HG03571 (cell line): ENCODE data around the gene LFNG.

ENCODE experiments used
- ATAC-seq: cut with Tn5 transposase; IDR thresholded peaks from one replicate; pipeline ENCODE4 v1.9.1; 2021; ENCODE audit not compliant: unreplicated experiment

The LFNG gene, protein sequence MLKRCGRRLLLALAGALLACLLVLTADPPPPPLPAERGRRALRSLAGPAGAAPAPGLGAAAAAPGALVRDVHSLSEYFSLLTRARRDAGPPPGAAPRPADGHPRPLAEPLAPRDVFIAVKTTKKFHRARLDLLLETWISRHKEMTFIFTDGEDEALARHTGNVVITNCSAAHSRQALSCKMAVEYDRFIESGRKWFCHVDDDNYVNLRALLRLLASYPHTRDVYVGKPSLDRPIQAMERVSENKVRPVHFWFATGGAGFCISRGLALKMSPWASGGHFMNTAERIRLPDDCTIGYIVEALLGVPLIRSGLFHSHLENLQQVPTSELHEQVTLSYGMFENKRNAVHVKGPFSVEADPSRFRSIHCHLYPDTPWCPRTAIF

DNA sequence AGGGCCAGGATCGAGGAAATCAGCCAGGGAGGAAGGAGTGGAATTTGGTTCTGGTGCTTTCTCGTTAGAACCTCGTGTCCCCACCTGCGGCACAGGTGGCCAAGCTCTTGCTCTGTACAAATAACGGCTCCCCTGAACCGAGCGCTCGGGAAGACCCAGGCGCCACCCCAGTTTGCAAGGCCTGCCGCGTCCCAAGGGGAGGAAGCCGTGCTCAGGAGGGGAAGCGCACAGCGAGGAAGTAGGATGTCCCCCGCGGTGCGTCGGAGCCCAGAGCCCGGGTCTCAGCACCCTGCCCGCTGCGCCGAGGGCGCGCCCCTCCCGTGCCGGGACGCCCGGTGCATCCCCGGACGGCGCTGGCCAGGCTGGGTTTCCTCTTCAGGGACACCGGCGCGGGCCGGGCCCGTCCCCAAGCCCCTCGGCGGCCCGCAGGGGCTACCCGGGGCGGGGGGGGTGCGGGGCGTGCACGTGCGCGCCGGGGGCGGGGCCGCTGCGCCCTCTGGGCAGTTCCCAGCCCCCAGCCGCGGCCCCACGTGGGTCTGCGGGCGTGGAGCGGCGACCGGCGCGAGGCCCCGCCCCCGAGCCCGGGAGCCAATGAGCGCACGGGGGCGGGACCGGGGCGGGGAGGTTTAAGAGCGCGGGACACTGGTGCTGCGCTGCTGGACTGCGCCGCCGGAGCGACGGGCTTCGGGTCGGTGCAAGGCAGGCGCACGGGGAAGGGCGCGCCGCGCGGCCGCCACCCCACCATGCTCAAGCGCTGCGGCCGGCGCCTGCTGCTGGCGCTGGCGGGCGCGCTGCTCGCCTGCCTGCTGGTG is at the start of gene LFNG:
Gene LFNG, plus strand, starts transcription at position 656 of the 812 bp plus-strand sequence. Its CDS starts 88 bp downstream, at position 744.
- ATAC-seq: peak; percentile 81

DNA sequence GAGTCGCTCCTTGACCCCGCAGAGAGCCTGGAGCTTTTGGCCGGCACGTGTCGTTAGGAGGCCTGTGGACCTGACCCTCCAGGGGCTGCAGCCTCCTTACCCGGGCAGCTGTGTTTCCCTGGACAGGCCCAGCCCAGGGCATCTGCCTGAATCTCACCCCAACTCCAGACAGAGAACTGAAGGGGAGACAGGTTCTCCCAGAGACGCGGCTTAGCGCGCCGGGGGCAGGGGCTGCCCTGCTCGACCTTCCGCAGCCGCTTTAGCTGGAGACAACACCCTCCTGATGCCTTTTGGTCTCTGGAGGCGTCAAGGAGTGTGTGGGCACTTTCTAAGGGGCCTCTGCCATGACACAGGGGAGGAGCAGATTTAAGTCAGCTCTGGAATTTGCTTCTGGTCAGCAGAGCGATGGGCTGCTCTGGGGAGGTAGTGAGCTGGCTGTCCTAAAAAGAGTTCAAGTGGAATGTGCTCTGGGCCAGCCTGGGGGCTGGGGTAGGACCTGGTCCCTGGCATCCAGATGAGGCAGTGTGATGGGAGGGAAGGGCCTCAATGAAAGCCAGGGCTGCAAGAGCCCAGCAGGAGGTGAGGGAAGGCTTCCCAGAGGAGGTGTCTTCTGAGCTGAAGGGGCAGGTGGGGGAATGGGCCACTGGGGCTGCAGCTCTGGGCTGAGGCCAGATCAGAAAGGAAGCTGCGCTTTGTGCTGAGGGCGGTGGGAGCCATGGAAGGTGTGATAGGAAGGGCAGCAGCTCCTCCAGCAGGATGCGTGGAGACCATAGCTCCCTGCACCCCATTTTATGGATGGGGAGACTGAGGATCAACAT is 49.2 kb upstream of the LFNG start:
- ATAC-seq: no peak

DNA sequence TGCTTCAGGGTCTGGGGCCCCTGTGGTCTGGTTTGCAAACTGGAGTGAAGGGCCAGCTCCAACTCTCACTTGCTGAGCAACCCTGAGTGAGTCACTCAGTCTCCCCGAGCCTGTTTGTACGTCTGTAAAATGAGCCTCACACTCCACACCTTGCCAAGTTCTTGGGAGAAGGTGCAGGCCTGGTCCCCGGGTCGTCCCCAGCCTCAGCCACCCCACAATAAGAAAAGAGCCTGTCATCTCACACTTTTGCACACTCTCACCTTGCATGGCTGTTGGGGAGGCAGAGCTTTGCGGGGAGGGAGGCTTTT is 48.6 kb upstream of the LFNG start:
- no peak for ATAC-seq

DNA sequence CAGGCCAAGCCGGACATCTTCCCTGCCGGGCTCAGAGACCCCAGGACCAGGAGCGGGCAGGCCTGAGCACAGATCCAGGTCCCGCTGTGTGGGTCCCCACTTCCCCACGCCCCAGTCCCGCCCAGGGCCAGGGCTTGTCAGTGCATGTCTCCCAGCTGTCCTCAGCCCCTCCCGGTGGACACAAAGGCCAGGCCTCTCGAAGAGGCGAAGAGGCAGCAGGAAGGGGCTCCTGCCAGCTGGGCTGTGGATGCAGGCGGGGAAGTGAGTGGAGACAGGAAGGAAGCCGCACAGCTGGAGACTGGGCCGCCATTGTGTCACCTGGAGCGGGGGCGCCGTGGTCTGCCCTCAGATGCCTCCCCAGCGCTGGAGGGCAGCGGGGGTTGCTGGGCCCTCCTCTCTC is 48.2 kb upstream of the LFNG start:
- ATAC-seq: no peak

DNA sequence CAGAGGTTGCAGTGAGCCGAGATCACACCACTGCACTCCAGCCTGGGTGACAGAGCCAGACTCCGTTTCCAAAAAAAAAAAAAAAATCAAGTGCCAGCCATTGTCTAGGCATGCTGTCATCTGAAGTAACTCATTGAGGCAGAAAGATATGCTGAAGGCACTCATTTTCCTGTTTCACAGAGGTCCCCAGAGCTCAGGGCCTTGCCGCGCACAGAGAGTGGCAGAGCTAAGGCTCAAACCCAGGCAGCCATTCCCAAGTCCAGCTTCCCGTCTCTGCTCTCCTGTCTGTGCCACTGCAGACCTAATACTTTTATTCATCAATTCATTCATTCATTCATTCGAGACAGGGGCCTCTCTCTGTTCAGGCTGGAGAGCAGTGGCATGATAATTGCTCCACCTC is 46.8 kb upstream of the LFNG start:
- ATAC-seq: no peak

DNA sequence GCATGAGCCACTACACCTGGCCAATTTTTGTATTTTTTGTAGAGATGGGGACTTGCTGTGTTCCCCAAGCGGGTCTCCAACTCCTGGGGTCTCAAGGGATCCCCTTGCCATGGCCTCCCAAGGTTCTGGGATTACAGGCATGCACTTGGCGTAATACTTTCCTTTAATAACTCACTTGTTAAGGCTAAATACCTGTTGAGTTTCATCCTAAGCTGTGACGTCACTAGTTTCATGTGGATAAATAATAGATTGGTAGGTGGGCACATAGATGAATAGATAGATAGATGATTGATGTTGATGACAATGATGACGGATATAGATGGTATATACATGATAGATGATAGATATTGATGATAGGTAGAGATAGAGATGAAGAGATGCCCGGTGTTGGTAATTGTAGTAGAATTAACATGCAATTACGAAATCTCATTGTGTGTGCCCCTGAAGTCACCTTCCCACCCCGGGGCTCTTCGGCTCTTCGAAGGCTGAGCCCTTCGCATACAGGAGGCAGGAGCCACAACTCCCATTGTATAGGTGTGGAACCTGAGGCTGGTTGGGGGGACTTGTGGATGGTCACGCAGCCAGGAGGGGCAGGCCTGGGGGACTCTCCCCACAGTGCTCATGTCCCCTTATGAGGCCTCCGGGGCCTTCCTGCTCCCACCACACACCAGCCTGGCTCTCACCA is 45.9 kb upstream of the LFNG start:
- no peak for ATAC-seq

DNA sequence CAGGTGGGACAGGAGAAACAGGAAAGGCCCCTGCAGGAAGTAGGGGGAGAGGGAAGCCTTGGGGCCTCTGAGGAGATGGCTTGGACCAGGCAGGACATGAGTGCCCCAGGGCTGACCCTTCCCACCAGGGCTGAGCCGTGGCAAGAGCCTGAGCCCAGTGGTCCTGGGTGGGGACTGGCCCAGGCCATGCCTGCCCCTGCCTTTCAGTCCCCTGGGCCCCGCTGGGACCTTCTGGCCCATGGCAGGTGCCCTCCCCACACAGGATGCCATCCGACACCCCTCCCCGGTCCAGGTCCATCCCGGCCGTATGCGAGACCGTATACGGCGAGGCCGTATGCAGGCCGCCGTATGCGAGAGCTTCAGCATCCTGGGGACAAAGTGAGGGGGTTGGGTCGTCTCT is 45.4 kb upstream of the LFNG start:
- ATAC-seq: no peak

DNA sequence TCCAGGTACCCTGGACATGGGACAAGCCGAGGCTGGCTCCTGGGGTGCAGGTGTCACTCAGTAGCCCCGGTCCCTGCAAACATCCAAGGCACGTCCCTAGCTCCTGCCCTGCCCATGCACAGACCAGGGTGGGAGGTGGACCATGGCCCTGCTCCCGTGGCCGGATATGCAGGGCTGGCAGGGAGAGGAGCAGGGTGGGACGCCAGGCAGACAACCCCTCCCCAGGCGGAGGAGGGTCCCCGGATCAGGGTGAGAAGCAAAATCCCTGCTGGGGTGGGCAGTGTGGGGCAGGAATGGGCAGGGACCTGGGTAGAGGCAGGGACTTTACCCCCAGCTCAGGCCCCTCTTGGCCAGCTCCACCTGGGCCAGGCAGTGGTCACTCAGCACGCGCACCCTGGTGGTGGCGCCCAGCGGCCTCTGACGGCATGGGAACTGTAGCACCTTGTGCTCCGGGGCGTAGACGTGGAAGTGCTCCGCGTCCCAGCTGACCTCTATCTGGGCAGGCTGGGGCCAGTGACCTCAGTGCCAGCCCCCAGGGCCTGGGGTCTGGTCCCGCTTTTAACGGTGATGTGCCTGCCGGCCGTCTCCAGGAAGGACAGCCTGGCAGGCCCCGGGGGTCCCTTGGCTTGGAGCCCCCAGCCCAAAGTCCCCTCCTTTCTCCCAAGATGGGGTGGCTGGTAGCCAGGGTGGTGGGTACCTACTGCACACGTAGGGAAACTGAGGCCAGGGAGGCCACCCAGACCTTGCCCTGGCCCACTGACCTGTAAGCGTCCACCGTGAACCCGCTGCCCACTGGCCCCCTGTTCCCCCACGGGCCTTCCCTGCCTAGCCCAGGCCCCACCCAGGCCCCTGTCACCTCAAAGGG is 44.5 kb upstream of the LFNG start:
- no peak for ATAC-seq

DNA sequence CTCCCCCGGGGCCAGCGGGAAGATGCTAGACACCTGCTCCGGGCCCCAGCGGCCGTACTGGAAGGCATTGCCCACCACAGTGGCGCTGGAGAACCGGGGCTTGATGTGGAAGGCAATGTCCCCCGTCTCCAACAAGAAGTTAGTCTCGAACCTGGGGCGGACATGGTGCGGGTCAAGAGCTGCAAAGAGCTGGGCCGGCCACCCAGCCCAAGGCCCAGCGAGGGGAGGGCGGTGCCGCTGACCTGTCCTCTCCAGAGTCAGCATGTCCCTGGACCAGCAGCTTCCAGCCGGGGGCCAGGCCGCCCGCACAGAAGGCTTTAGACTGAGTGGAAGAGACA is 43.9 kb upstream of the LFNG start:
- ATAC-seq: no peak

DNA sequence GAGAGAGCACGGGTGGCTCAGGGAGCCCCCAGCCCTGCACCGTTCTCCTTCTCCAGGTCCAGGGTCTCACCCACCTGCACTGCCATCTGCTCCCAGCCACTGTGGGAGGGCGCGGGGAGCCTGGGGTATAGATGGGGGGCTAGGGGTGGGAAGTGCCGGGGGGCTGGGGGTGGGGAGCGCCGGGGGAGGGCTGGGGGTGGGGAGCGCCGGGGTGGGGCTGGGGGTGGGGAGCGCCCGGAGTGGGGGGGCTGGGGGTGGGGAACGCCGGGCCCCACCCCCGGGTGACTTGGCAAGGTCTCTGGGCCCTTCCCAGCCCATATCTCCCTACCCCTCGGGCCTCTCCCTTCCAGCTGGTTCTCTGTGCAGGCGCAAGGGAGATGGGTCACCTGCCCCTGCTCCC is 43.3 kb upstream of the LFNG start, which contains the start of gene GRIFIN:
Gene GRIFIN, minus strand, starts transcription at position 101 of the 400 bp plus-strand sequence. Its CDS starts 15 bp downstream, at position 86.
- no peak for ATAC-seq

DNA sequence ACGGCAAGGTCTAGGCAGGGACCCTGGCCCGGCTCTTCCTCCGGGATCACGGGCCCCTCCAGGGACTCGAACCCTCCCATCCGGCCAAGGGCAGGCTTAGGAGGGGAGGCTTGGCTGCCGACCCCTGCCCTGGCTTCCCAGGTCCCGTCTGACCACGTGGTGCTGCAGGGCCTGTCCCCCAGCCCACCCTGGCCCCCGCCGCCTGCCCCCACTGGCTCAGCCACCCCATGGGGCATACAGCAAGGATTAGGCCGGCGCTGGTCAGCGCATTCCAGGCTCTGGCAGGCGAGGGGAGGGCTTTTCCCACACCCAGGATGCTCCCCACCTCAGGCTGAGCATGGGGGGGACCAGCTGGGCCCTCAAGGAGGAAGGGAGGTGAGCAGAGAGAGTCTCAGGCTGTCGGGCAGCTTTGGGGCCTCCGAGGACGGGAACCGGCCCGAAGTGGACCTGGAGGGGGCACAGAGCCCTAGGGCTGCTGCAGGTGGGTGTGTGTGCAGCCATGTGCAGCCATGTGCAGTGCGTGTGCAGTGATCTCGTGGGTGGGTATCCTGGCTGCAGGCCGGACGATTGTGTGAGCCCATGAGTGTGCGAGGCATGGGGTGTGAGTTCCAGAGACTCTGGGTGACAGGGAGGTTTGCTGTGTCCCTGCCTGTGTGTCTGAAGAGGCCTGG is 42.7 kb upstream of the LFNG start:
- no peak for ATAC-seq

DNA sequence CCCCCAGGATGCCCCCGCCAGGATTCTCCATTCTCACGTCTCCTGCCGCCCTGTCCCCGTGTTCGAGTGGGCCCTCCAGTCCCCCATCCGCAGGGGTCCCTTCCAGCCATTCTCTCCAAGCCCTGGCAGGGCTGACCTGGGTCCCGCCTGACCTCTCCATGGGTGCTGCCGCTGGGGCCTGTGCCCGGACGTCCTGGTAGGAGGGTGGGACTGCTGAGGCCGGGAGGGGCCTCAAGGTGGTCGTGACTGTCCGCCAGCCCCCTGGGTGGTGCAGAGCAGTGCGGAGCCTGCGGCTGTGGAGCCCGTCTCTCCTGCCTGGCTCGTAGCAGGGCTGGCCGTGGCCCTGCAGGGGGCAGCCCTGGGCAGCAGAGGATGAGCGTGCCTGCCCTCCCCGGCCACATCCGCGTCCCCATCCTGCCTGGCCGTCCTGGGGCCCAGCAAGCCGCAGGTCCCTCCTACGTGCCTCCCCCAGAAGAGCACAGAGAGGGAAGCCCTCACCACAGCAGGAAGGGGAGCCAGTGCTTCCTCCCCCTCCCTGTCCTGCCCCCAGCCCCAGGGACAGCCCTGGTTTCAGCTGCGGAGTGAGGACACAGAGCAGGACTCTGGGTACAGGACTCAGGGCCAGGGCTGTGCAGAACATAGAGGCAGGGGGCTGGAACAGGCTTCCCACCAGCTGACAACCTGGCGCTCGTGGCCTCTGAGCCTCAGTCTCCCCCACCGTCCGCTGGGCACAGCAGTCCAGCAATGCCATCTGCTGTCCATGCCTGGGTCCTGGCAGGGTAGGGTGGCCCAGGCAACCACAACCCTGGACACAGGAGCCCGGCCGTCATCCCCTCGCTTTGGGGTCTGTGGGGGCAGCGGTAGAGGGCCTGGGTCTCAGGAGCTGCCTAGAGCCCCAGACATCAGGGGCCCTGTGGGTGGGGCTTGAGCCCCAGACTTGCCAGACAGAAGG is 41.9 kb upstream of the LFNG start:
- ATAC-seq: peak; percentile 59

DNA sequence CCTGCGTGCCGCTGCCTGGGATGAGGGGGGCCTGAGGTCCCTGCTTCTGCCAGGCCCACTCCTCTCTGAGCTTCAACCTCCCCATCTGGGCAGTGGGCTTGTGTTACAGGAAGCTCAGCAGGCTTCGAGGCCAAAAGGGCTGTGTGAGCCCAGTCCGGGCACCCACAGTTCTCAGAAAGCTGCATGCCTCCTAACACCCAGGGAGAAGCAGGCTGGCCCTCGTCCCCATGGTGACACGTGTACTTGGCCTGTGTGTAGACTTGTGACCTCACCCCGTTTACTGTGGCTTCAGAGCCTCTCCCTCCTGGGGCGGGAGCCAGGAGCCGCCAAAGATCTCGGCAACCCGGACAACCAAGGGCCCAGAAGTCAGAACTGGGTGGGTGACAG is 41.2 kb upstream of the LFNG start:
- no peak for ATAC-seq

DNA sequence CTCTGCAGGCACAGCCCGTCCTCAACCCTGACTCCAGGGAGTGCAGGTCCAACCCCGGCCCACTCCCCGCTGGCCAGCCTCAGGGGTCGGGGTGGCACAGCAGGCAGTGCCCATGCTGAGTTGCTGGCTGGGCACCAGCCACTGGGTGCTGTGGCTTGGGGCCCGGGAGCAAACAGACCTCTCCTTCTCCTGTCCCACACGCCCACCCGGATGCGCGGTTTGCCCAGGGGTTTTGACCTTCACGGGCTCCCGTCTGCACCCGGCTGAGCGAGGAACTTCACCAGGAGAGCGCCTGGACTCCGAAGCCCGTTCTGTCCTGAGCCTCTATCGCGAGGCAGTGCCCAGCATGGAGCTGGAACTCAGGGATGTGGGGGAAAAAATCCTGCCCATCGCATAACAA is 40.8 kb upstream of the LFNG start:
- ATAC-seq: no peak

DNA sequence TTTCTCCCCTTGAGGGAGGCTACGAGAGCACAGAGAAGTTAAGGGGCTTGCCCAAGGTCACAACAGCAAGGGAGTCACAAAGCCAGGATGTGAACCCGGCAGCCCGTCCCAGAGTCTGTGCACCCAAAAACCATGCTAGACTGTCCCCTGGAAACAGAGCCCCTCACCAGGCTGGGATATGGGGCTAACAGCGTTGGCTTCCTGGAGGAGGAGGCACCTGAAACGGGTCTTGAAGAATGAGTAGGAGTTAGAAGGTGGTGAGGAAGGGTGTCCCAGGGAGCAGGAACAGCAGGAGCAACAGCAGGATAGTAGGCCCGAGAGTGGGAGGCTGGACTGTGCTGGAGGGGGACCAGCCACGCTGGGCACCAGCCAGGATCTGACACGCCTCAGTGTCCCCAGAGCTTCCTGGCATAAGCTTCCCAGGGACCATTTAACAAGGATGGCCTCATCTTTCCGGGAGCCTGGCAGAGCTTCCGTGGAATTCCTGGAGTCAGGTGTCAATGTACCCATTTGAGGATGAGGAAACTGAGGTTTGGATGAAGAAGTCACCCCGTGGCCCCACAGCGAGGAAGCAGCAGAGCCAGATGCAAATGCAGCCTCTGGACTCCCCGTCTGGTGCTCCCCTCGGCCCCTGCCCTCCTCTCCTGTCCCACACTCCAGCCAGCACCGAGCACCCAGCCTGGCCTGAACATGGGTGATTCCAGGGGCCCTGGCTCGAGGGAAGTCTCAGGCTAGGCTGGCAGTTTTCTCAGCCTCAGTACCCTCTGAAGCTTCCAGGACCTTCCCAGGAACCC is 40.1 kb upstream of the LFNG start:
- no peak for ATAC-seq

DNA sequence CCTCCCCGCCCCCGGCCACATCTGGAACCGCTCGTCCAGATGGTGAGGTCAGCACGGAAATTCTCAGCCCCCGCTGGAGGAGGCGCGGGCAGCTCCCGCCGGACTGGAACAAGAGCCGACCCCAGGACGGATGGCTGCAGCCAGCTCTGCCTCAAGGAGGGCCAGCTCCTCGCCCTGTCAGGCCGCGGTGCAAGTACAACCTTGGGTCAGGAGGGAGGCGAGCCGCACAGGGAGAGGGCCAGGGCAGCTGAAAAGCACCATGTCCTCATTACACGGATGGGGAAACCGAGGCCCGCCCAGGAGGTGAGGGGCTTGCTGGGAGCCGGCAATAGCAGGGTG is 39.5 kb upstream of the LFNG start:
- no peak for ATAC-seq

DNA sequence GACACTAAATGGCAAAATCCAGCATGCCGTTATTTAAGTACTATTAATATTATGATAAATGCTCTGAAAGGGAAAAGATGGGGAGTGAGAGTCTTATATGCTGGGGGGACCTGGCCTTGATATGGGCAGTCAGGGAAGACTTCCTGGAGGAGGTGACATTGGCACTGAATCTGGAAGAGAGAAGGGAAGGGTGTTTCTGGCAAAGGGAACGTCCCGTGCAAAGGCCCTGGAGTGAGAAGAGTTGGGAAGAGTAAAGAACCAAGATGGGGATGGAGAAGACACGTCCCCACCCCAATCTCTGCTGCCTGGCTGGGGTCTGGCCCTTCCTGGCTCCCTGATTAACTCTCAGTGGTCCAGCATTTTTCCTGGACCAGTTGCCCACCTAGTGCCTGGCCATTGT is 38.4 kb upstream of the LFNG start:
- no peak for ATAC-seq
